Liver (tissue), 3 donors: Measurements from ENCODE around the gene CHST14.

Experiments used
- CTCF ChIP-seq: fragments of 150-350 bp; IDR thresholded peaks from 2 replicates; pipeline ENCODE4 v1.5.1; 2017; ENCODE audit warnings: improper control_type of control experiment, low read depth, low read length; ENCODE audit not compliant: missing input control
- EGR1 ChIP-seq, 2 donors: IDR thresholded peaks; 2 replicates each; pipeline ENCODE4 v1.6.1; 2016 to 2018; ENCODE audit warnings: antibody characterized with exemption in 2 of 2, low read depth in 2 of 2
- FOXA2 ChIP-seq: IDR thresholded peaks from 2 replicates; pipeline ENCODE4 v1.6.1; 2016; ENCODE audit warnings: antibody characterized with exemption
- GABPA ChIP-seq, 2 donors: IDR thresholded peaks in 1 of 2; conservative IDR thresholded peaks in 1 of 2; 2 replicates each; pipeline ENCODE4 v1.6.1; 2016; ENCODE audit warnings: antibody characterized with exemption in 2 of 2, mild to moderate bottlenecking in 1 of 2, moderate library complexity in 1 of 2
- JUND ChIP-seq, 2 donors: IDR thresholded peaks; 2 replicates each; pipeline ENCODE4 v1.6.1; 2016; ENCODE audit warnings: antibody characterized with exemption in 2 of 2
- MAX ChIP-seq: IDR thresholded peaks from 2 replicates; pipeline ENCODE4 v1.6.1; 2016; ENCODE audit warnings: antibody characterized with exemption
- RAD21 ChIP-seq, 2 donors: IDR thresholded peaks; 2 replicates each; pipeline ENCODE4 v1.6.1; 2016; ENCODE audit warnings: antibody characterized with exemption in 2 of 2, mild to moderate bottlenecking in 2 of 2
- REST ChIP-seq: IDR thresholded peaks from 2 replicates; pipeline ENCODE4 v1.6.1; 2016; ENCODE audit warnings: antibody characterized with exemption, mild to moderate bottlenecking
- SP1 ChIP-seq: IDR thresholded peaks from 2 replicates; pipeline ENCODE4 v1.6.1; 2018; ENCODE audit warnings: antibody characterized with exemption, mild to moderate bottlenecking
- YY1 ChIP-seq: IDR thresholded peaks from 2 replicates; pipeline ENCODE4 v1.6.1; 2016; ENCODE audit warnings: antibody characterized with exemption, mild to moderate bottlenecking
- ZBTB33 ChIP-seq: IDR thresholded peaks from 2 replicates; pipeline ENCODE4 v1.6.1; 2016; ENCODE audit warnings: antibody characterized with exemption
- donor health status: healthy.
- donor health status: healthy.

GRCh38 chr15:40481341-40482074, 10.7 kb downstream of the CHST14 start:
- TF ChIP-seq CTCF: no peak
- TF ChIP-seq YY1: no peak
- TF ChIP-seq MAX: no peak
- TF ChIP-seq GABPA (IDR thresholded peaks at IDR 0.05 in 1 of 2, conservative IDR thresholded peaks at IDR 0.05 in 1 of 2): no peak
- no peak for TF ChIP-seq JUND (IDR thresholded peaks at IDR 0.05)
- no peak for TF ChIP-seq REST
- no peak for TF ChIP-seq SP1
- TF ChIP-seq ZBTB33: no peak
- TF ChIP-seq FOXA2: no peak
- TF ChIP-seq EGR1 (IDR thresholded peaks at IDR 0.05; ENCODE audit: low read depth in 2 of 2): no peak
- TF ChIP-seq RAD21 (IDR thresholded peaks at IDR 0.05): no peak
